Measurements from ENCODE around the gene CIDEC. TPM values are rescaled to one million over a fixed set of nuclear protein-coding genes. Genes with fewer than 3 reads are reported as not detected.

Gene CIDEC
- total and polyA plus RNA-seq, 4 donors: 0.28 to 4.2 (median 0.59) TPM; not detected in 1

- TF ChIP-seq RXRA (IDR thresholded peaks at IDR 0.05) (no peak), EGR1 (IDR thresholded peaks at IDR 0.05; ENCODE audit: low read depth in 2 of 2) (no peak), CTCF (IDR thresholded peaks at IDR 0.05; ENCODE audit: low read depth, low read length, missing input control) (no peak), JUND (IDR thresholded peaks at IDR 0.05) (no peak), HNF4G (IDR thresholded peaks at IDR 0.05) (no peak)
- TF ChIP-seq, protein P1, sequence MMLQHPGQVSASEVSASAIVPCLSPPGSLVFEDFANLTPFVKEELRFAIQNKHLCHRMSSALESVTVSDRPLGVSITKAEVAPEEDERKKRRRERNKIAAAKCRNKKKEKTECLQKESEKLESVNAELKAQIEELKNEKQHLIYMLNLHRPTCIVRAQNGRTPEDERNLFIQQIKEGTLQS (IDR thresholded peaks at IDR 0.05): no peak
Measured at GRCh38 chr3:9843715-9844438, 36.2 kb downstream of the CIDEC start, which contains the start of gene RPUSD3 (continued).

GRCh38 chr3:9841015-9841414, 39.0 kb downstream of the CIDEC start:
- Histone ChIP-seq H3K9ac (ENCODE audit: low read depth in 1 of 2, low read length in 2 of 2) (no peak overlapping the region), H3K4me1 (ENCODE audit: control insufficient read depth in 4 of 4, insufficient read depth in 4 of 4, low read length in 3 of 4) (peaks cover 2 to 14% (median 10%) of the 10 kb centered on the region in 4 donors), H3K27ac (ENCODE audit: low read depth in 1 of 2, low read length in 2 of 2) (no peak overlapping the region), H3K4me3 (ENCODE audit: low read depth in 1 of 3, low read length in 3 of 3) (no peak overlapping the region), H3K36me3 (ENCODE audit: control insufficient read depth in 4 of 4, insufficient read depth in 3 of 4, low read depth in 1 of 4, low read length in 3 of 4) (peaks cover 4 to 22% (median 15%) of the 10 kb centered on the region in 4 donors), H3K27me3 (ENCODE audit: control insufficient read depth in 4 of 4, insufficient read depth in 4 of 4, low read length in 3 of 4) (no peaks in the 10 kb centered on the region), H3K9me3 (ENCODE audit: control insufficient read depth in 4 of 4, low read length in 3 of 4) (no peaks in the 10 kb centered on the region)
- TF ChIP-seq CTCF (IDR thresholded peaks at IDR 0.05; ENCODE audit: low read depth, low read length, missing input control) (no peak), TAF1 (conservative IDR thresholded peaks at IDR 0.05) (no peak), RAD21 (IDR thresholded peaks at IDR 0.05) (no peak), FOXA1 (IDR thresholded peaks at IDR 0.05) (no peak), SP1 (IDR thresholded peaks at IDR 0.05) (no peak), RXRA (IDR thresholded peaks at IDR 0.05) (no peak), HNF4G (IDR thresholded peaks at IDR 0.05) (no peak), YY1 (IDR thresholded peaks at IDR 0.05) (no peak), GABPA (IDR thresholded peaks at IDR 0.05 in 1 of 2, conservative IDR thresholded peaks at IDR 0.05 in 1 of 2) (no peak), JUND (IDR thresholded peaks at IDR 0.05) (no peak), FOXA2 (IDR thresholded peaks at IDR 0.05) (no peak), NR2F2 (IDR thresholded peaks at IDR 0.05) (no peak), HNF4A (conservative IDR thresholded peaks at IDR 0.05) (no peak), EGR1 (IDR thresholded peaks at IDR 0.05; ENCODE audit: low read depth in 2 of 2) (no peak), REST (IDR thresholded peaks at IDR 0.05) (no peak)
- TF ChIP-seq, protein P2, sequence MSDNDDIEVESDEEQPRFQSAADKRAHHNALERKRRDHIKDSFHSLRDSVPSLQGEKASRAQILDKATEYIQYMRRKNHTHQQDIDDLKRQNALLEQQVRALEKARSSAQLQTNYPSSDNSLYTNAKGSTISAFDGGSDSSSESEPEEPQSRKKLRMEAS (IDR thresholded peaks at IDR 0.05): no peak
- TF ChIP-seq, protein P1 (IDR thresholded peaks at IDR 0.05): no peak
- TF ChIP-seq, protein P3, sequence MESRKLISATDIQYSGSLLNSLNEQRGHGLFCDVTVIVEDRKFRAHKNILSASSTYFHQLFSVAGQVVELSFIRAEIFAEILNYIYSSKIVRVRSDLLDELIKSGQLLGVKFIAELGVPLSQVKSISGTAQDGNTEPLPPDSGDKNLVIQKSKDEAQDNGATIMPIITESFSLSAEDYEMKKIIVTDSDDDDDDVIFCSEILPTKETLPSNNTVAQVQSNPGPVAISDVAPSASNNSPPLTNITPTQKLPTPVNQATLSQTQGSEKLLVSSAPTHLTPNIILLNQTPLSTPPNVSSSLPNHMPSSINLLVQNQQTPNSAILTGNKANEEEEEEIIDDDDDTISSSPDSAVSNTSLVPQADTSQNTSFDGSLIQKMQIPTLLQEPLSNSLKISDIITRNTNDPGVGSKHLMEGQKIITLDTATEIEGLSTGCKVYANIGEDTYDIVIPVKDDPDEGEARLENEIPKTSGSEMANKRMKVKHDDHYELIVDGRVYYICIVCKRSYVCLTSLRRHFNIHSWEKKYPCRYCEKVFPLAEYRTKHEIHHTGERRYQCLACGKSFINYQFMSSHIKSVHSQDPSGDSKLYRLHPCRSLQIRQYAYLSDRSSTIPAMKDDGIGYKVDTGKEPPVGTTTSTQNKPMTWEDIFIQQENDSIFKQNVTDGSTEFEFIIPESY (IDR thresholded peaks at IDR 0.05): no peak
- no peak for DNase-seq (ENCODE audit: low spot score)
- 93% methylated on average over 8 of the region's 8 CpGs for WGBS

Measured in liver (tissue), 9 donors.